HG02884 (cell line): Measurements from ENCODE around the gene FGA.
"Not testable (repeated sequence)": the region's sequence is repeated elsewhere in the genome, so short reads cannot be mapped to it uniquely, and the experiment has no call there.

Experiments
- ATAC-seq: cut with Tn5 transposase; IDR thresholded peaks from one replicate; pipeline ENCODE4 v1.9.1; 2021; ENCODE audit warnings: mild to moderate bottlenecking, moderate library complexity; ENCODE audit not compliant: unreplicated experiment

FGA gene

GRCh38 chr4:154608361-154609252 lies 18.1 kb upstream of the FGA start:
- ATAC-seq = no peak

- ATAC-seq = no peak
Observed at GRCh38 chr4:154606728-154607723, 16.5 kb upstream of the FGA start.

DNA sequence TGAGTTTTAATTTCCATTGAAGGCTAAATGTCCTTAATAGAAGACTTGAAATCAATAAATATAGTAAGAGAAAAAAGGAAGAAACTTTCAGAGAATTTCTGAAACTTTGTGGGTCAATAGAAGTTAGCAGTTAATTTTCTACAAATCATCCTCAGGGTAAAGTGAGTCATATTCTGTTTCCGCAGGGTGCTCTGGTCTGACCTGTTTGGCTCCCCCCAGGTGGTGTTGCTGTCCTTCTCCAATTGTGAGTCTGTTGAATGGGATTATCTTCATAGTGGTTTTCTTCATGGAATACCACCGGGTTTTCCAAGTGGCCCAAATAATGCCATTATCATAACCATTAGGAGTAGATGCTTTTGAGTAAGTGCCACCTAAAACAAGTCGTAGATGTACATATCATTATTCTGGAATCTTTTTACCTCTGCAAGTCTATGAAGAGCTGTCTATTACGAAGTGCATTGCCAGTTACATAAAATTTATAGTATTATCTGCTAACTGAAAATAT lies 14.2 kb upstream of the FGA start:
- no peak for ATAC-seq

GRCh38 chr4:154603033-154603943 lies 12.7 kb upstream of the FGA start:
- no peak for ATAC-seq

GRCh38 chr4:154602404-154603020 lies 12.0 kb upstream of the FGA start:
- no peak for ATAC-seq

DNA sequence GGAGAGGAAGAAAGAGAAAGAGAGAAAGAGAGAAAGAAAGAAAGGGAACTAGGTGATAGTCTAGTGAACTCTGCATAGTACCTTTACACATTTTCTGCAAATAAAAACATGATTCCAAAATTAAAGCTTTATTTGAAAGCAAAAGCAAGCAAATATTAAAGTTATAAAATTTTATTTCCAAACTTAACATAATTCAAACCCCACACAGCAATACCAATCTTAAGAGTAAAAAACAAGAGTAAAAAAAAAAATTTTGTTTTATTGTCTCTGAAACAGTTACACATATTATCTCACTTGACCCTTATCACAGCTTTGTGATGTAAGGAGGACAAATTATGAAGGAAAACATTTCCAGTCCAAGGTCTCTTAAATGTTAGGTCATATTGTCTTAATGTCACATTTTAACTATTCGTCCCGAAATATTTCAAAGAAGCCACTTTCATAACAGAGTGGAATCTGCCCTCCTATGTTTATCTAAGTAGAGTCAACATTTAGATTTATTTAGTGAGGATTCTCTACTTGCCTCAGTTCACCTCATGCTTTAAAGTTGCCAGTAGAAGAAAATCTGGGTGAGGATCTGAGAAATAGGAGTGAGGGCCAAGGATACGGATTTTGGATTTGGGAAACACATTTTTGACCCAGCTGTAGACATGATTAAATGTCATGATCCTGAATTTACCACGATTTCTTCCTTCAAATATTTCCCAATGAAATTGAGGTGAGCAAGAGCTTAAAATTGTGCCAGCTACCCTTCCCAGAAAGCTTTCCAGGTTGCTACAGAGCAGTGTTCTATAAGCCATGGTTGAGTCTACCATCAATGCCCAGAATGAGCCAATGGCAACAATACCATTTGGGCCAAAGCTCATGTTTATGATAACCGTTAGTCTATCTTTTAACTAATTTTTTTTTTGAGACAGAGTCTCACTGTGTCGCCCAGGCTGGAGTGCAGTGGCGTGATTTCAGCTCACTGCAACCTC lies 7.5 kb upstream of the FGA start:
- no peak for ATAC-seq

DNA sequence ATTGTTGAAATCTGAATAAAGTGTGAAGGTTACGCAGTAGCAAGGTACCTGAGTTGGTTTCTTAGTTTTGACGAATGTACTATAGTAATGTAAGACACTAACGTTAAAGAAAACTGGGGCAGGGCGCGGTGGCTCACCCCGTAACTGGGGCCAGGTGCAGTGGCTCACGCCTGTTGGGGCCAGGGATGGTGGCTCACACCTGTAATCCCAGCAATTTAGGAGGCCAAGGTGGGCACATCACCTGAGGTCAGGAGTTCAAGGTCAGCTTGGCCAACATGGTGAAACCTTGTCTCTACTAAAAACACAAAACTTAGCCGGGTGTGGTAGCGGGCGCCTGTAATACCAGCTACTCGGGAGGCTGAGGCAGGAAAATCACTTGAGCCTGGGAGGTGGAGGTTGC lies 6.7 kb upstream of the FGA start:
- not testable (repeated sequence) for ATAC-seq

DNA sequence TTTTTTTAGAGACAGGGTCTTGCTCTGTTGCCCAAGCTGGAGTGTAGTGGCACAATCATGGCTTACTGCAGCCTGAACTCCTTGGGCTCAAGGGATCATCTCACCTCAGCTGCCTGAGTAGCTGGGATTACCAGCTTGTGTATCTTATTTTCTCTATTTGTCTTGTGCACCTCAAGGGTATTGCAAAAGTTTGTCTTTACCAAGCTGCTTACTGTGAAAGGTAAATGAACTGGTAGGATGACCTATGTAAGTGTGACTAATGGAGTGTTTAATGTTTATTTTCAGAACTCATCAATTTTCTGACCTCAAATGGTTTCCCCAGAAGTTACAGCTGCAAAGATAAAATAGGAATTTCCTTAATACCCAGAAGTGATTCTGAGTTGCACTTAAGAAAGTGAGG lies 5.3 kb upstream of the FGA start:
- no peak for ATAC-seq

DNA sequence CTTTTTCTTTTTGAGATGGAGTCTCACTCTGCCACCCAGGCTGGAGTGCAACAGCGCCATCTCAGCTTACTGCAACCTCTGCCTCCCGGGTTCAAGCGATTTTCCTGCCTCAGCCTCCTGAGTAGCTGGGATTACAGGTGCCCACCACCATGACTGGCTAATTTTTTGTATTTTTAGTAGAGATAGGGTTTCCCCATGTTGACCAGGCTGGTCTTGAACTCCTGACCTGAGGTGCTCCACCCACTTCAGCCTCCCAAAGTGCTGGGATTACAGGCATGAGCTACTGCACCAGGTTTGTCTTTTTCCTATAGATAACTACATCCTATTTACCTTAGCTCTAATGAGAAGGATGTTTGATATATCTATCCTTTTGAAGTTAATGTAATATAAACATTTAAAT lies 3.8 kb upstream of the FGA start:
- ATAC-seq = not testable (repeated sequence)

- no peak for ATAC-seq
Observed at GRCh38 chr4:154593868-154594267, 3.3 kb upstream of the FGA start.

DNA sequence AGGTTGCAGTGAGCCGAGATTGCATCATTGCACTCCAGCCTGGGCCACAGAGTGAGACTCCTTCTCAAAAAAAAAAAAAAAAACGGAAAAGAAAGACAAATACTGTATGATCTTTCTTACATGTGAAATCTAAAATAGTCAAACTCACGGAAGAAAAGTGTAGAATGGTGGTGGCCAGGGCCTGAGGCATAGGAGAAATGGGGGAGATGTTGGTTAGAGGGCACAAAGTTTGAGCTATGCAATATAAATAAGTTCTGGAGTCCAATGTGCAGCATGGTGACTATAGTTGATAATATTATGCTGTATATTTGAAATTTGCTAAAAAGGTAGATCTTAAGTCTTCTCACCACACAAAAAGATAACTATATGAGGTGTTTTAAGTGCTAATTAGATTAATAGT lies 1.3 kb upstream of the FGA start:
- no peak for ATAC-seq

GRCh38 chr4:154589296-154590197 lies 995 bp downstream of the FGA start:
- ATAC-seq = no peak

GRCh38 chr4:154588198-154588597 lies 2.3 kb downstream of the FGA start:
- ATAC-seq = no peak

GRCh38 chr4:154586296-154587033 lies 4.1 kb downstream of the FGA start:
- ATAC-seq = no peak

DNA sequence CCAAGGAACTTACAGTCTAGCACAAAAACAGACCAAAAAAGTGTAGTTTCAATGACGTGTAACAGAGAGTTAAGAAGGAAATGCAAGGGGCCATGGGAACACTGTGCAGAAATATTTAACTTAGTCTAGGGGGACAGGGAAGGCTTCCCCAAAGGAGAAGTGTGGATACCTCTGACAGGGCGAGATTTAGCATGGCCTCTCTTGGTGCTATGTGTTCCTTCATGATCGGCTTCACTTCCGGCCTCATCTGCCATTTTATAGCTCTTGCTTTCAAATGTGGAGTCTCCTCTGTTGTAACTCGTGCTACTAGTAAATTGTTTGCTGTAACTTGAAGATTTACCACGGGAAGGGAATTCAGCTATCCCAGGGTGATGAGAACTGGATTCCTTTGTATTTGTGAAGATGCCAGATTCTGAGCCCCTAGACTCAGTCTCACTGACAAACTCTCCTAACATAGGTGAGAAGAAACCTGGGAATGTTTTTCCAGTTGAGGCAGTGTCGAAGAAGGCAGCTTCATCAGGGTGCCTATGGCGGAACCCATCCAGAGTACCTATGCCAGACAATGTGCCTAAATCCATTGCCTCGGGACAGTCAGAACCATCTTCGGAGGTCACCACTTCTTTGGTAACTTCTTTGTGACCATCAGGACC lies 5.0 kb downstream of the FGA start:
- ATAC-seq = no peak

DNA sequence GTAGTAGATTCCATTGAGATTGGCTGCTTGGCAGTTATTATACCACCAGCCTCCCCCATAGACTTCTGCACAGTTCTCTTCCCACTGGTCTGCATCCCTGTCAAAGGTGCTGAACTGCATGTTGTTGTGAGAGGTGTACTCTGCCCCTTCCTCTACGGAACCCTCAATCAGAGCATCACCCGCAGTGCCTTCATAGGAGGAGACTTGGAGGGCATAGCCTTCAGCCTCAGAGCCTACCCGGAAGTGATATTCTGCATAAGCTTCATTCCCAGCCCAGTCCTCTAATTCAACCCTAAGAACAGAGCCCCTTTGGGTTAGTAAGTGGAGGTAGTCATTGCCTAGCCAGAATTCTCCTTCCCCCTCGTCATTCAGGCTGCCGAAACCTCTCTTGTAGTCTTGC lies 6.3 kb downstream of the FGA start:
- no peak for ATAC-seq

DNA sequence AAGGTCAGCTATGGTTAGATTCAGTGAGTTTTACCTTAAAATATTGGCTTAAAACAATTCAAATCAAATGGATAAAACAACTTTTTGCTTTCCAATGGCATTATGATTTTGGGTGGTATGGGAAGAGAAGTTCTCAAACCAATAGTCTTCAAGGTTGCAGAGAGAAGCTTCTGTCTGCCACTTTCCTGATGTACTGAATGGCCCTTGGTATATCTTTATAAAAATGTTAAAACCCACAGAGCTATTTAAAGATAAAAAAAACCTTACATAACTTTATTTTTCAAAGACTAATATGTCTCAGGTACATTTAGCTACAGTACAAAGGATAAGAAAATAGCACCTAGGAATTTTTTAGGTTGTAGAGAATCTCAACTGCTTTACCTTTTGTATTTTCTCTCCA lies 6.9 kb downstream of the FGA start:
- ATAC-seq = no peak
